Subcutaneous adipose tissue (tissue), 4 donors: ENCODE data around the gene SPSB1. TPM values are rescaled to one million over a fixed set of nuclear protein-coding genes. Genes with fewer than 3 reads are reported as not detected.

Experiments used
- CTCF ChIP-seq: fragments of 450-650 bp; IDR thresholded peaks from one replicate; pipeline ENCODE4 v1.5.1; 2016; ENCODE audit warnings: low read depth, mild to moderate bottlenecking, control low read depth, antibody characterized with exemption, moderate library complexity
- total RNA-seq, 4 donors: library from RNA; depleted of rRNA; stranded (reverse); fragments of >200 nt; gene quantifications; one replicate each; pipeline ENCODE4 v1.1.0, GENCODE V29; 2016

Gene SPSB1
- total RNA-seq, 4 donors from 2014 or later = 39.8 to 87.8 (median 53.6) TPM

- no peak for TF ChIP-seq CTCF
These were observed 5.1 kb downstream of the SPSB1 start for GRCh38 chr1:9297831-9298230.

- no peak for TF ChIP-seq CTCF
These were observed 5.6 kb downstream of the SPSB1 start for GRCh38 chr1:9298282-9298681.

- TF ChIP-seq CTCF = no peak
These were observed 7.9 kb downstream of the SPSB1 start for GRCh38 chr1:9300573-9300972.

GRCh38 chr1:9302745-9303524 is 10.2 kb downstream of the SPSB1 start:
- TF ChIP-seq CTCF = no peak

GRCh38 chr1:9303916-9304315 is 11.2 kb downstream of the SPSB1 start:
- TF ChIP-seq CTCF = no peak

DNA sequence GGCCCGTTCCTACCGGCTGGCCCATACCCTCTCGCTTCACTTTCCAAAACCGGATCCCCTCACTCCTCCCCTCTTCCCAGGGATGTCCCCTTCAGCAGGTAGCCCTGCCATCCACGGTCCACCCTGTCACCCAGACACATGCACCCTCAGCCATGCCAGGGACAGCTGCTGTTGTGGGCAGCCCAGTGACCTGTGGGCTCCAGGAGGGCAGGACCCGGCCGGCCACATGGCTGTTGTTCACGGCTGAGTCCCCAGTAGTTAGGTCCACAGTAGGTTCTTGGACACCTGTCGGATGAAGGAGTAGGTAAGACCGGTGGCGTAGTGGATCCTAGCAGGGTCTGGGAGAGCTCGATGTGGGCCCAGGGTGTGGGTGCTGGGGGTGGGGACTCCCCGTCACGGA is 12.5 kb downstream of the SPSB1 start:
- no peak for TF ChIP-seq CTCF

DNA sequence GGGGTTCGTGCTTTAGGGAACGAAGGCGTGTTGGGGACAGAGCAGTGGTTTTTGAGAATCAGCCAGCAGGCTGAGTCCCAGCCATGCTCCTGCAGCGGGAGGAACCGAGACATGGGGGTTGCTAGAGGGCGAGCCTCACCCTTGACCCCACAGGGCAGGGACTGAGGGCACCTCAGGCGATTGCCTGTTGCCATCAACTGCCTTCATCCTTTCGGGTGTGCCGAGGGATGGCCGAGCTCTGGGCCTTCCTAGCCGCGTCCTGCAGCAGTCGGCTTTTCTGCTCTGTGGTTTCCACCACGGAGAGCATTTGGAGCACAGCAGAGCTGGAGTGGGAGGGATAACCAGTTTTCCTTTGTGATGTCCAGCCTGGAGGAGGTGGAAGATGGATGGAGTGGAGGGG is 13.3 kb downstream of the SPSB1 start:
- TF ChIP-seq CTCF = no peak
